SK-N-SH (cell line): ENCODE measurements around the gene CFAP58.

Source experiments
- GABPA ChIP-seq: IDR thresholded peaks from 2 replicates; pipeline ENCODE4 v1.4.0; 2012; ENCODE audit warnings: low read depth, mild to moderate bottlenecking
- NRF1 ChIP-seq: IDR thresholded peaks from 2 replicates; pipeline ENCODE4 v1.6.1; 2012; ENCODE audit warnings: low read depth, mild to moderate bottlenecking, low read length
- RXRA ChIP-seq: IDR thresholded peaks from 2 replicates; pipeline ENCODE4 v1.4.0; 2012; ENCODE audit warnings: low read depth, mild to moderate bottlenecking, borderline replicate concordance
- SIN3A ChIP-seq: IDR thresholded peaks from 2 replicates; pipeline ENCODE4 v1.6.1; 2012; ENCODE audit warnings: low read depth, mild to moderate bottlenecking, low read length, moderate library complexity, borderline replicate concordance
- TF ChIP-seq, protein P1 (sequence below): fragments of 200-600 bp; sonication (generic); IDR thresholded peaks from 2 replicates; pipeline ENCODE4 v1.6.1; 2017; ENCODE audit warnings: antibody characterized with exemption, mild to moderate bottlenecking, moderate library complexity

DNA sequence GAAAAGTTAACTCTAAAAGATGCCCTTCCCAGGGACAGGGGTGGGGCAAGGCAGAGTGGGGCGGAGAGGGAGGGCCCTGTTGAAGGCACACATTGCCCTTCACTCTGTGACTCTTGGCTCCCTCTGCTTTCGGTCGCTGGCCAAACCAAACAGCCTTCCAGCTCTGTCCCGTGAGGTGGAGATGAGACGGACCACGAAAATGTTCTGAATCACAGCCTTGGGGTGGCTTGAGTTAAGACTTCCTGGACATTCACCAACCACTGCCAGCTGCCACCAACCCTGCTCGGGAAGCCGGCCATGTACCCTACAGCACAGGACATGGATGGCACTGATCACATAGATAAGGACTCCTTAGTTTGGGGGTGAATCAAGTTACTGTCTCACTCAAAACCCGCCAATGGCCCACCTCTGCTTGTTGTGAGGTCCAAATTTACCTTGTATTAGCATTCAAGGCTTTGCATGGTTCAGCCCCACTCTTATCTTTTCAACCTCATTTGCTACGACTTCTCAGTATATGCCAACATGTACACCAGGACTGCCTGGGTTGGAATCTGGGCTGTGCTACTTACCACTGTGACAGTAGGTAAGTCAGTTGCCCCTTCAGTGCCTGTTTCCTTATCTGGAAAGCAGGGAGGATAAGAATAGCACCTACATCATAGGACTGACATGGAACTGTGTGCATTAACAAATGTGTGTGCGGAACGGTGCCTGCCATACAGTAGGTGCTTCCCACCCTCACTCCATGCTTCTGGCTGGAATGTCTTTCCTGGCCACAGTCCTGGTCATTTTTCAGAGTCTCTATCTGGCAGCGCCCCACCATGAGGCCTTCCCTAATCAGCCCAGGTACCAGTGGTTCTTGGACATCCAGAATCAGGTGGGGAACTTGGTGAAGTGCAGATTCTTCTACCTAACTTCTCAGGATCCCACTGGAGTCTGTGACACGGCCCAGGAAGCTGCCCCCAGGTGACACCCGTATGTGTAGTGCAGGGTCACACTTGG, 43.4 kb upstream of the CFAP58 start:
- TF ChIP-seq, protein P1, sequence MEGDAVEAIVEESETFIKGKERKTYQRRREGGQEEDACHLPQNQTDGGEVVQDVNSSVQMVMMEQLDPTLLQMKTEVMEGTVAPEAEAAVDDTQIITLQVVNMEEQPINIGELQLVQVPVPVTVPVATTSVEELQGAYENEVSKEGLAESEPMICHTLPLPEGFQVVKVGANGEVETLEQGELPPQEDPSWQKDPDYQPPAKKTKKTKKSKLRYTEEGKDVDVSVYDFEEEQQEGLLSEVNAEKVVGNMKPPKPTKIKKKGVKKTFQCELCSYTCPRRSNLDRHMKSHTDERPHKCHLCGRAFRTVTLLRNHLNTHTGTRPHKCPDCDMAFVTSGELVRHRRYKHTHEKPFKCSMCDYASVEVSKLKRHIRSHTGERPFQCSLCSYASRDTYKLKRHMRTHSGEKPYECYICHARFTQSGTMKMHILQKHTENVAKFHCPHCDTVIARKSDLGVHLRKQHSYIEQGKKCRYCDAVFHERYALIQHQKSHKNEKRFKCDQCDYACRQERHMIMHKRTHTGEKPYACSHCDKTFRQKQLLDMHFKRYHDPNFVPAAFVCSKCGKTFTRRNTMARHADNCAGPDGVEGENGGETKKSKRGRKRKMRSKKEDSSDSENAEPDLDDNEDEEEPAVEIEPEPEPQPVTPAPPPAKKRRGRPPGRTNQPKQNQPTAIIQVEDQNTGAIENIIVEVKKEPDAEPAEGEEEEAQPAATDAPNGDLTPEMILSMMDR: no peak
- TF ChIP-seq SIN3A (no peak), RXRA (no peak), GABPA (no peak), NRF1 (no peak)
